ENCODE measurements around the gene RECK. TPM values are rescaled to one million over a fixed set of nuclear protein-coding genes. Genes with fewer than 3 reads are reported as not detected.

The RECK gene
- total and polyA plus RNA-seq, 2 experiments from 2014 or later = 8.1 to 11.6 TPM

GRCh38 chr9:36169708-36170107, 133.0 kb downstream of the RECK start:
- DNase-seq (ENCODE audit: low spot score) (no peak), ATAC-seq (no peak)
- Histone ChIP-seq H3F3A (replicated peaks; ENCODE audit: low read depth) (no peaks in the 10 kb centered on the region), H2AFZ (no peak overlapping the region), H3K79me2 (replicated peaks; ENCODE audit: insufficient read depth) (no peaks in the 10 kb centered on the region), H3K4me1 (ENCODE audit: insufficient read depth) (peaks cover 5% of the 10 kb centered on the region), H4K20me1 (replicated peaks; ENCODE audit: insufficient read depth) (no peaks in the 10 kb centered on the region), H3K4me3 (no peak overlapping the region), H3K4me2 (no peak overlapping the region), H3K36me3 (ENCODE audit: insufficient read depth) (no peaks in the 10 kb centered on the region), H3K27ac (ENCODE audit: low read depth) (no peak overlapping the region), H3K27me3 (ENCODE audit: insufficient read depth) (no peaks in the 10 kb centered on the region), H3K9me2 (ENCODE audit: insufficient read depth) (no peaks in the 10 kb centered on the region)
- no peaks in the 10 kb centered on the region for H3K9me3 Mint-ChIP-seq
- H3K4me1 Mint-ChIP-seq = peaks cover 12% of the 10 kb centered on the region
- peaks cover 14% of the 10 kb centered on the region for H3K27me3 Mint-ChIP-seq (ENCODE audit: insufficient read depth, low read depth, poor library complexity)
- no peak overlapping the region for H3K4me3 Mint-ChIP-seq
- TF ChIP-seq ZNF331 (CRISPR knock-in tag; IDR thresholded peaks at IDR 0.05; ENCODE audit: low read depth) = no peak
- TF ChIP-seq ZNF462 (CRISPR knock-in tag; IDR thresholded peaks at IDR 0.05) = no peak
- no peak for TF ChIP-seq STAT1 (IDR thresholded peaks at IDR 0.05; ENCODE audit: unreplicated experiment)
- TF ChIP-seq CREB1 (CRISPR knock-in tag; IDR thresholded peaks at IDR 0.05; ENCODE audit: low read depth) = no peak
- no peak for TF ChIP-seq ZNF114 (CRISPR knock-in tag; IDR thresholded peaks at IDR 0.05)
- TF ChIP-seq NANOG (IDR thresholded peaks at IDR 0.05; ENCODE audit: borderline replicate concordance) = no peak
- no peak for TF ChIP-seq JUNB (IDR thresholded peaks at IDR 0.05; ENCODE audit: unreplicated experiment)
- no peak for TF ChIP-seq CTCF (conservative IDR thresholded peaks at IDR 0.05; ENCODE audit: low read depth in 2 of 2)
- TF ChIP-seq REST (IDR thresholded peaks at IDR 0.05; ENCODE audit: unreplicated experiment) = no peak
- no peak for TF ChIP-seq EZH2phosphoT487 (IDR thresholded peaks at IDR 0.05; ENCODE audit: unreplicated experiment)
- TF ChIP-seq ETS1 (IDR thresholded peaks at IDR 0.05) = no peak
- no peak for TF ChIP-seq POLR2AphosphoS5 (IDR thresholded peaks at IDR 0.05; ENCODE audit: low read depth)
- no peak for TF ChIP-seq EZH2 (IDR thresholded peaks at IDR 0.05; ENCODE audit: low read depth, unreplicated experiment)
- H3K27ac Mint-ChIP-seq = no peak overlapping the region
- H3K36me3 Mint-ChIP-seq (ENCODE audit: low read depth) = no peaks in the 10 kb centered on the region
